Smooth muscle cell (in vitro differentiated cells): ENCODE data around the gene SUN5. TPM values are rescaled to one million over a fixed set of nuclear protein-coding genes. Genes with fewer than 3 reads are reported as not detected.
"Not testable (repeated sequence)": the region's sequence is repeated elsewhere in the genome, so short reads cannot be mapped to it uniquely, and the experiment has no call there.

Source experiments
- DNase-seq: peaks from one replicate; lab custom pipeline; 2025; ENCODE audit not compliant: unreplicated experiment; lab: John Stamatoyannopoulos, UW
- H2AFZ ChIP-seq: fragments of 200-600 bp; sonication (generic); 2 replicates; pipeline ENCODE4 v1.6.0; 2016; ENCODE audit warnings: antibody characterized with exemption, low read depth, mild to moderate bottlenecking
- H3F3A ChIP-seq: fragments of 200-600 bp; sonication (generic); 2 replicates; pipeline ENCODE4 v1.6.0; 2017; ENCODE audit warnings: antibody characterized with exemption, low read depth
- H3K27ac ChIP-seq: fragments of 200-600 bp; sonication (generic); 2 replicates; pipeline ENCODE4 v1.5.1; 2016; ENCODE audit warnings: low read depth, mild to moderate bottlenecking
- H3K27me3 ChIP-seq: fragments of 200-600 bp; sonication (generic); 2 replicates; pipeline ENCODE4 v1.6.1; 2016; ENCODE audit warnings: low read depth, mild to moderate bottlenecking
- H3K36me3 ChIP-seq: fragments of 200-600 bp; sonication (generic); 2 replicates; pipeline ENCODE4 v1.5.1; 2016; ENCODE audit warnings: low read depth
- H3K4me1 ChIP-seq: fragments of 200-600 bp; sonication (generic); 2 replicates; pipeline ENCODE4 v1.5.1; 2016; ENCODE audit warnings: low read depth
- H3K4me2 ChIP-seq: fragments of 200-600 bp; sonication (generic); 2 replicates; pipeline ENCODE4 v1.6.0; 2016; ENCODE audit warnings: mild to moderate bottlenecking
- H3K4me3 ChIP-seq: fragments of 200-600 bp; sonication (generic); 2 replicates; pipeline ENCODE4 v1.5.1; 2016; ENCODE audit warnings: mild to moderate bottlenecking
- H3K79me2 ChIP-seq: fragments of 200-600 bp; sonication (generic); 2 replicates; pipeline ENCODE4 v1.6.0; 2016; ENCODE audit warnings: low read depth, mild to moderate bottlenecking
- H3K9ac ChIP-seq: fragments of 200-600 bp; sonication (generic); 2 replicates; pipeline ENCODE4 v1.6.0; 2016; ENCODE audit warnings: low read depth
- H3K9me3 ChIP-seq: fragments of 200-600 bp; sonication (generic); replicated peaks from 2 replicates; pipeline ENCODE4 v1.5.1; 2016; ENCODE audit warnings: low read depth
- H4K20me1 ChIP-seq: fragments of 200-600 bp; sonication (generic); 2 replicates; pipeline ENCODE4 v1.6.0; 2016; ENCODE audit warnings: low read depth
- WGBS: methylation state at CpG from one replicate; pipeline ENCODE4 v1.1.7; 2016; ENCODE audit warnings: low lambda C conversion rate; 5-methylcytosine and 5-hydroxymethylcytosine counted together
- polyA plus RNA-seq: library from polyadenylated mRNA; unstranded; fragments of >200 nt; fragmentation: Nextera tagmentation; extraction: Ambion mirVana; gene quantifications from 2 replicates; pipeline ENCODE4 v1.2.1, GENCODE V29; 2016
- total RNA-seq: library from RNA; depleted of rRNA; stranded (reverse); fragments of >200 nt; gene quantifications from 2 replicates; pipeline ENCODE4 v1.2.3, GENCODE V29; 2014
- TF ChIP-seq, protein P1 (sequence below): fragments of 200-600 bp; sonication (generic); IDR thresholded peaks from 2 replicates; pipeline ENCODE4 v1.5.1; 2017; ENCODE audit warnings: borderline replicate concordance, mild to moderate bottlenecking, antibody characterized with exemption; ENCODE audit not compliant: insufficient read depth, poor library complexity, severe bottlenecking

The SUN5 gene
- total and polyA plus RNA-seq, 2 experiments from 2014 or later, result not detected

DNA sequence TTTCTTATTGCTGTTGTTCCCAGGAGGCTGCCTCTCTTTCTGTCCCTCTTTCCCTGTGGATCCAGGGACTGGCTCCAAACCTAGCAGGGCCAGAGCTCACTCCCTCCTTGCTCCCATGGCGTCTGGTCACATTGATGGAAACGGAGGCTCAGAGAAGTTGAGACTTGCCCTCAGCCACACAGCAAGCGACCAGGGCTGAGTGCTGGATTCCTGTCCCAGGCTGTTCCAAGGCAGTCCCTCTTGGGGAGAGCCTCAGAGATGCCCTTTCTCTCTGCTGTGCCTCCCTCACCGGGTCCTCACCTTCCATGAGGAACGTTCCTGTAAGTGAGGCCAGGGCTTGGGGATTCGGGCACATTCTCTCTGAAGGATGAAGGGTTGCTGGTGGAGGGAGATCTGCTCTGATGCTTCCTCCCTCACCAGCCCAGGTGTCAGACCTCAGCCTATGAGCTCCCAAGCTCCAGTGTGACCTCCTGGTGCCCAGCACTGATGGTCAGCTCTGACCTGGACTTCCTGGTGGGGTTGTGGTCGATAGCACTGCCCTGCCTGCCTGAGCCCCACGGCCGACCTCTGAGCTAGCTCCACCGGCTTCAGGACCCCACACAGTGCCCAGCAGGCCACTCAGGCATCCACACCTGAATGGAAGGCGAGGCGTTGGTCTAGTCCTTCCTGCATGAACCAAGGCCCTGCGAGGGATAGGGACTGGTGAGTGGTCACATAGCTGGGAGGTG lies 26.8 kb downstream of the SUN5 start:
- no peak overlapping the region for H3K4me2 ChIP-seq
- H3F3A ChIP-seq, result no peaks in the 10 kb centered on the region
- H3K79me2 ChIP-seq, result no peaks in the 10 kb centered on the region
- H3K36me3 ChIP-seq, result no peaks in the 10 kb centered on the region
- H3K9me3 ChIP-seq, result no peaks in the 10 kb centered on the region
- WGBS, result 92% methylated on average over 13 of the region's 13 CpGs
- H3K9ac ChIP-seq, result no peak overlapping the region
- no peaks in the 10 kb centered on the region for H4K20me1 ChIP-seq
- DNase-seq, result no peak
- H3K27ac ChIP-seq, result no peak overlapping the region
- no peak overlapping the region for H2AFZ ChIP-seq
- H3K4me3 ChIP-seq, result no peak overlapping the region
- H3K27me3 ChIP-seq, result no peaks in the 10 kb centered on the region
- TF ChIP-seq, protein P1, sequence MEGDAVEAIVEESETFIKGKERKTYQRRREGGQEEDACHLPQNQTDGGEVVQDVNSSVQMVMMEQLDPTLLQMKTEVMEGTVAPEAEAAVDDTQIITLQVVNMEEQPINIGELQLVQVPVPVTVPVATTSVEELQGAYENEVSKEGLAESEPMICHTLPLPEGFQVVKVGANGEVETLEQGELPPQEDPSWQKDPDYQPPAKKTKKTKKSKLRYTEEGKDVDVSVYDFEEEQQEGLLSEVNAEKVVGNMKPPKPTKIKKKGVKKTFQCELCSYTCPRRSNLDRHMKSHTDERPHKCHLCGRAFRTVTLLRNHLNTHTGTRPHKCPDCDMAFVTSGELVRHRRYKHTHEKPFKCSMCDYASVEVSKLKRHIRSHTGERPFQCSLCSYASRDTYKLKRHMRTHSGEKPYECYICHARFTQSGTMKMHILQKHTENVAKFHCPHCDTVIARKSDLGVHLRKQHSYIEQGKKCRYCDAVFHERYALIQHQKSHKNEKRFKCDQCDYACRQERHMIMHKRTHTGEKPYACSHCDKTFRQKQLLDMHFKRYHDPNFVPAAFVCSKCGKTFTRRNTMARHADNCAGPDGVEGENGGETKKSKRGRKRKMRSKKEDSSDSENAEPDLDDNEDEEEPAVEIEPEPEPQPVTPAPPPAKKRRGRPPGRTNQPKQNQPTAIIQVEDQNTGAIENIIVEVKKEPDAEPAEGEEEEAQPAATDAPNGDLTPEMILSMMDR, result no peak
- peaks cover 5% of the 10 kb centered on the region for H3K4me1 ChIP-seq

DNA sequence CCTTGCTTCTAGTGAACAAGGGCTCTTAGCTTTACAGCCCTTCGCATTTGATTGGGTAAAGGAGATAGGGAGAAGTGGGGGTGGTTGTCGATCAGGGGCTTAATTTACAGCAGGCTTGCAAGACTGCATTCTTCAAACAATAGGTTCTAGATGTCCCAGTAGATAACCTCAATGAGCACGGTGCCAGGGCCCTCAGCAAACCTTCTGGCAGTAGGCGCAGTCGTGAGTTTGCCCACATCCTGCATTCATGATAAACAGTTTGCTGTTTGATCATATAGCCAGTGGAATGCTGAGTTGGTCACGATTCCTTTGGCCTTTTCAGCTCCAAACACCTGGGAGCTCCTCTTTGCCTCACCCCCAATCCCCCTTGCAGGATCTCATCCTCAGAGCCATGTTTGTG lies 27.5 kb downstream of the SUN5 start:
- H3K4me3 ChIP-seq, result no peak overlapping the region
- H3K79me2 ChIP-seq, result no peaks in the 10 kb centered on the region
- H3K27me3 ChIP-seq, result no peaks in the 10 kb centered on the region
- H3K27ac ChIP-seq, result no peak overlapping the region
- no peak overlapping the region for H3K4me2 ChIP-seq
- no peak for DNase-seq
- 87% methylated on average over 6 of the region's 6 CpGs for WGBS
- H3F3A ChIP-seq, result no peaks in the 10 kb centered on the region
- TF ChIP-seq, protein P1, result no peak
- H3K36me3 ChIP-seq, result no peaks in the 10 kb centered on the region
- H4K20me1 ChIP-seq, result no peaks in the 10 kb centered on the region
- H2AFZ ChIP-seq, result no peak overlapping the region
- no peak overlapping the region for H3K9ac ChIP-seq
- H3K9me3 ChIP-seq, result no peaks in the 10 kb centered on the region
- peaks cover 12% of the 10 kb centered on the region for H3K4me1 ChIP-seq

DNA sequence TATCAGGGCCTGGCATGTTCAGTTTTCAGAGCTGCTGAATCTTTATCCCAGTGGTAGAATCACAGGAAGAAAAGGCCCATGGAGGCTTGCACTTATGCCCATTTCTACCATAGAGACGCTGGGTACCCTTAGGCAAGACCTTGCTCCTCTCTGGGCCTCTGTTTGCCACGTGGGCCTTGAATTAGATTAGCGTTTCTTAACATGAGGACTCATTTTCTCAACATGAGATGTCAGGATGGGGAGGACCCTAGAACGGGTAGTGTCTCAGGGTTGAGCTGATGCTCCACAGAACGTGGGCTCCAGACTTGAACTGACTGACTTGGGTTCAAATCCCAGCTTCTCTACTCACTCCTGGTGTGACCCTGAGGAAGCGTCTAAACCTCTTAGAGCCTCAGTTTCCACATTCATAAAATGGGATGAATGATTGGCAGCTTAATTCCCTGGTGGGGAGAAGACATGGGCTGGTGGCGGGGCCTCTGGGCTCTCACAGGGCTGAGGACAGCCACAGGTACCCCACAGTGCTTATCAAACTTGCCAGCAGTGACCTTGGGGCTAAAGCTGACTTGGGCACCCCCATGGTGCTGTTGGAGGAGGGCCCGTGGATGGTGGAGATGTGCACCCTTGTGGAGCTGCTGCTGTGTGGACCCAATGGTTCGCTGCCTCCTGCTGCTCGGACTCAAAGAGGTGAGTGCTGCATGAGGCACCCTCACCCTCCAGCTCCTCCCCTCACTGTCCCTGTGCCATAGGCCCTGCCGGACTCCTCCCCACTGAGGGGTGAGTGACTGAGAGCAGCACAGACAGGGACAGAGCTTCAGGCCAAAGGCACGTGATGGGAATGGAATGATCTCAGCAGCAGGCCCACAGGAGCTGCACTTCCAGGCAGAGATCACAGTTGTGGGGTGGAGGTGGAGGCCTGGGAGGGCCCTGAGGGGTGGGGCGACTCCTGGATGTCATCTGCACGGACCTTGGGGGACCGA lies 28.2 kb downstream of the SUN5 start:
- H3K27ac ChIP-seq, result no peak overlapping the region
- no peak overlapping the region for H2AFZ ChIP-seq
- no peak for DNase-seq
- no peaks in the 10 kb centered on the region for H3K36me3 ChIP-seq
- no peaks in the 10 kb centered on the region for H4K20me1 ChIP-seq
- TF ChIP-seq, protein P1, result no peak
- H3K4me2 ChIP-seq, result no peak overlapping the region
- H3K9ac ChIP-seq, result no peak overlapping the region
- H3K79me2 ChIP-seq, result no peaks in the 10 kb centered on the region
- WGBS, result 83% methylated on average over 15 of the region's 15 CpGs
- H3K4me1 ChIP-seq, result peaks cover 16% of the 10 kb centered on the region
- no peaks in the 10 kb centered on the region for H3K9me3 ChIP-seq
- no peaks in the 10 kb centered on the region for H3F3A ChIP-seq
- no peak overlapping the region for H3K4me3 ChIP-seq
- no peaks in the 10 kb centered on the region for H3K27me3 ChIP-seq

DNA sequence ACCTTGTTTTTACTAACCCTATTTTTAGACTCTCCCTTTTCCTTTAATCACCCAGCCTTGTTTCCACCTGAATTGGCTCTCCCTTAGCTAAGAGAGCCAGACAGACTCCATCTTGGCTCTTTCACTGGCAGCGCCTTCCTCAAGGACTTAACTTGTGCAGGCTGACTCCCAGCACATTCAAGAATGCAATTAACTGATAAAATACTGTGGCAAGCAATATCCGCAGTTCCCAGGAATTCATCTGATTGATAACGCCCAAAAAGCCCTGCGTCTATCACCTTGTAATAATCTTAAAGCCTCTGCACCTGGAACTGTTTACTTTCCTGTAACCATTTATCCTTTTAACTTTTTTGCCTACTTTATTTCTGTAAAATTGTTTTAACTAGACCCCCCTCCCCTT lies 29.1 kb downstream of the SUN5 start:
- 70% methylated on average over 4 of the region's 4 CpGs for WGBS
- H3K4me3 ChIP-seq, DNase-seq, H3K27me3 ChIP-seq, H4K20me1 ChIP-seq, H3K9ac ChIP-seq, H2AFZ ChIP-seq, H3K79me2 ChIP-seq, H3K27ac ChIP-seq, H3K9me3 ChIP-seq, H3F3A ChIP-seq, H3K4me2 ChIP-seq, H3K36me3 ChIP-seq: not testable (repeated sequence)
- H3K4me1 ChIP-seq, result peaks cover 11% of the 10 kb centered on the region

DNA sequence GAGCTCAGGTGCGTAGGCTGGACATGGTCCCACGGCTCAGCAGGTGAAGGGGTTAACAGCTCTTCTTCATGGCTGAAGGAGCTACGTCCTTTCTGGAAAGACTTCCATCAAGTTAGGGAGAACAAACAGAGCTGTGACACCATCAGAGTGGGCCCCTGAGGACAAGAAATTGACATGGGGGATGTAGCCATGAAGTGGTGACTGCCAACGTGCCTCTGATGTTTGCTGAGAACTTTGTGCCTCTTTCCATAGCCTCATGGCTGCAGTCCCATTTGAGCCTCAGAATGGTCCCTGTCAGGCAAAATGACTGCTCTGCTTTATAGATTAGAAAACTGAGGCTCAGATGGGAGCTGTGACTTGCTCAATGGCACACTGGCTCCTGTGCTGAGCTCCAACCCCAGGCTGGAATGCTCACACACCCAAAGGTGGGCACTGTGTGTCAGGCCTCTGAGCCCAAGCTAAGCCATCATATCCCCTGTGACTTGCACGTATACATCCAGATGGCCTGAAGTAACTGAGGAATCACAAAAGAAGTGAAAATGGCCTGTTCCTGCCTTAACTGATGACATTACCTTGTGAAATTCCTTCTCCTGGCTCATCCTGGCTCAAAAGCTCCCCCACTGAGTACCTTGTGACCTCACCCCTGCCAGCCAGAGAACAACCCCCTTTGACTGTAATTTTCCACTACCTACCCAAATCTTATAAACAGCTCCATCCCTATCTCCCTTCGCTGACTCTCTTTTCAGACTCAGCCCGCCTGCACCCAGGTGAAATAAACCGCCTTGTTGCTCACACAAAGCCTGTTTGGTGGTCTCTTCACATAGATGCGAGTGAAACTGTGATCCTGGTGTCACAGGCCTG lies 29.8 kb downstream of the SUN5 start:
- H4K20me1 ChIP-seq, H3K9ac ChIP-seq, H3K27me3 ChIP-seq, H3K4me3 ChIP-seq, H3F3A ChIP-seq, H3K9me3 ChIP-seq, DNase-seq, H3K79me2 ChIP-seq, H2AFZ ChIP-seq, H3K4me2 ChIP-seq, H3K27ac ChIP-seq, H3K36me3 ChIP-seq: not testable (repeated sequence)
- 83% methylated on average over 9 of the region's 9 CpGs for WGBS
- peaks cover 11% of the 10 kb centered on the region for H3K4me1 ChIP-seq
